Trophoblast cell (in vitro differentiated cells and primary cell): ENCODE results near the gene PTPN7.

Experiments used
- DNase-seq, 2 donors: peaks; one replicate each; pipeline ENCODE4 v3.0.0-alpha.2; 2016
- H2AFZ ChIP-seq: 2 replicates; pipeline ENCODE4 v1.6.1; 2013; ENCODE audit warnings: low read length, moderate library complexity, mild to moderate bottlenecking; ENCODE audit not compliant: insufficient read depth, poor library complexity
- H2AK5ac ChIP-seq: 2 replicates; pipeline ENCODE4 v1.6.1; 2013; ENCODE audit warnings: mild to moderate bottlenecking, low read length
- H2BK120ac ChIP-seq: 2 replicates; pipeline ENCODE4 v1.6.1; 2013; ENCODE audit warnings: low read length, mild to moderate bottlenecking, moderate library complexity; ENCODE audit not compliant: insufficient read depth, poor library complexity
- H2BK12ac ChIP-seq: 2 replicates; pipeline ENCODE4 v1.6.1; 2013; ENCODE audit warnings: mild to moderate bottlenecking, low read length, moderate library complexity
- H2BK5ac ChIP-seq: 2 replicates; pipeline ENCODE4 v1.6.1; 2013; ENCODE audit warnings: low read length, low read depth, moderate library complexity, mild to moderate bottlenecking; ENCODE audit not compliant: poor library complexity
- H3K14ac ChIP-seq: 2 replicates; pipeline ENCODE4 v1.6.1; 2013; ENCODE audit warnings: mild to moderate bottlenecking, low read length
- H3K18ac ChIP-seq: 2 replicates; pipeline ENCODE4 v1.6.1; 2013; ENCODE audit warnings: mild to moderate bottlenecking, low read length
- H3K23ac ChIP-seq: 2 replicates; pipeline ENCODE4 v1.6.1; 2013; ENCODE audit warnings: low read length
- H3K27ac ChIP-seq: 2 replicates; pipeline ENCODE4 v1.5.1; 2013; ENCODE audit warnings: low read depth, mild to moderate bottlenecking, inconsistent platforms, low read length, moderate library complexity
- H3K27me3 ChIP-seq: 2 replicates; pipeline ENCODE4 v1.6.1; 2013; ENCODE audit warnings: inconsistent platforms, mild to moderate bottlenecking, low read length, moderate library complexity; ENCODE audit not compliant: insufficient read depth
- H3K36me3 ChIP-seq, 2 experiments: 1 replicate in 1 of 2; 2 replicates in 1 of 2; pipeline ENCODE4 v1.6.1; 2013; ENCODE audit warnings: low read length in 2 of 2, mild to moderate bottlenecking in 2 of 2, moderate library complexity in 1 of 2; ENCODE audit not compliant: insufficient read depth in 2 of 2, control insufficient read depth in 1 of 2
- H3K4ac ChIP-seq: 2 replicates; pipeline ENCODE4 v1.6.1; 2013; ENCODE audit warnings: low read depth, mild to moderate bottlenecking, low read length, moderate library complexity
- H3K4me1 ChIP-seq, 2 experiments: 1 replicate in 1 of 2; 2 replicates in 1 of 2; pipeline ENCODE4 v1.6.1; 2013; ENCODE audit warnings: low read length in 2 of 2, mild to moderate bottlenecking in 2 of 2, moderate library complexity in 1 of 2; ENCODE audit not compliant: insufficient read depth in 2 of 2, control insufficient read depth in 1 of 2
- H3K4me2 ChIP-seq: 2 replicates; pipeline ENCODE4 v1.6.1; 2013; ENCODE audit warnings: inconsistent platforms, mild to moderate bottlenecking, low read length, moderate library complexity
- H3K4me3 ChIP-seq: 2 replicates; pipeline ENCODE4 v1.5.1; 2013; ENCODE audit warnings: mild to moderate bottlenecking, low read depth, low read length, inconsistent platforms
- H3K79me1 ChIP-seq: one replicate; pipeline ENCODE4 v1.6.1; 2013; ENCODE audit warnings: low read length
- H3K79me2 ChIP-seq: 2 replicates; pipeline ENCODE4 v1.6.1; 2013; ENCODE audit warnings: low read length, mild to moderate bottlenecking; ENCODE audit not compliant: control insufficient read depth, insufficient read depth, poor library complexity
- H3K9ac ChIP-seq: 2 replicates; pipeline ENCODE4 v1.6.1; 2013; ENCODE audit warnings: mild to moderate bottlenecking, low read length
- H3K9me3 ChIP-seq: 2 replicates; pipeline ENCODE4 v1.6.1; 2013; ENCODE audit warnings: low read depth, mild to moderate bottlenecking, control low read depth, inconsistent platforms, low read length; ENCODE audit not compliant: insufficient read depth
- H4K12ac ChIP-seq: 2 replicates; pipeline ENCODE4 v1.6.1; 2013; ENCODE audit warnings: low read depth, mild to moderate bottlenecking, low read length, moderate library complexity
- H4K8ac ChIP-seq: 2 replicates; pipeline ENCODE4 v1.6.1; 2013; ENCODE audit warnings: low read depth, mild to moderate bottlenecking, low read length, moderate library complexity
- H4K91ac ChIP-seq: one replicate; pipeline ENCODE4 v1.6.1; 2013; ENCODE audit warnings: low read depth, mild to moderate bottlenecking, low read length, moderate library complexity
- WGBS: extraction: QIAGEN DNeasy Blood & Tissue Kit; methylation state at CpG from one replicate; pipeline ENCODE4 v1.1.7; 2013; ENCODE audit warnings: missing lambda C conversion rate; ENCODE audit not compliant: insufficient read length, insufficient coverage; ENCODE audit errors: extremely low coverage; 5-methylcytosine and 5-hydroxymethylcytosine counted together

The PTPN7 gene

GRCh38 chr1:202106340-202107254 is 53.8 kb downstream of the PTPN7 start:
- H3K23ac ChIP-seq = no peak overlapping the region
- H3K4me2 ChIP-seq = peak overlapping the region; percentile 34
- H2BK5ac ChIP-seq = peak overlapping the region; percentile 52
- H4K91ac ChIP-seq = peak overlapping the region; percentile 97
- H3K9ac ChIP-seq = no peak overlapping the region
- no CpG with 5 or more reads among the region's 10 CpGs for WGBS
- peaks cover 3% of the 10 kb centered on the region for H3K79me2 ChIP-seq
- peak overlapping the region; percentile 95 for H2BK12ac ChIP-seq
- peak overlapping the region; percentile 67 for H2AFZ ChIP-seq
- no peak overlapping the region for H3K4me3 ChIP-seq
- peak overlapping the region; percentile 87 for H3K18ac ChIP-seq
- H3K4me1 ChIP-seq = peaks cover 14% of the 10 kb centered on the region in 2 experiments
- H2BK120ac ChIP-seq = peak overlapping the region; percentile 87
- peak overlapping the region; percentile 97 for H2AK5ac ChIP-seq
- H3K27me3 ChIP-seq = no peaks in the 10 kb centered on the region
- H3K36me3 ChIP-seq = no peaks in the 10 kb centered on the region
- peak overlapping the region; percentile 68 for H4K8ac ChIP-seq
- DNase-seq = peak; percentile 46 to 59
- H3K79me1 ChIP-seq = peaks cover 15% of the 10 kb centered on the region
- H4K12ac ChIP-seq = no peak overlapping the region
- H3K27ac ChIP-seq = peak overlapping the region; percentile 85
- H3K9me3 ChIP-seq = no peaks in the 10 kb centered on the region
- peak overlapping the region; percentile 70 for H3K4ac ChIP-seq
- peak overlapping the region; percentile 94 for H3K14ac ChIP-seq

- Histone ChIP-seq H4K91ac (peak overlapping the region; percentile 97), H3K79me1 (peaks cover 15% of the 10 kb centered on the region), H2AFZ (peak overlapping the region; percentile 57), H2AK5ac (peak overlapping the region; percentile 97), H3K9me3 (no peaks in the 10 kb centered on the region), H3K14ac (peak overlapping the region; percentile 36), H4K8ac (peak overlapping the region; percentile 72), H3K27me3 (no peaks in the 10 kb centered on the region), H2BK120ac (peak overlapping the region; percentile 87), H3K18ac (no peak overlapping the region), H3K4me3 (no peak overlapping the region), H3K23ac (no peak overlapping the region), H3K9ac (no peak overlapping the region), H3K4me1 (peaks cover 14 to 17% of the 10 kb centered on the region in 2 experiments), H3K36me3 (no peaks in the 10 kb centered on the region), H4K12ac (no peak overlapping the region), H2BK5ac (peak overlapping the region; percentile 81), H3K79me2 (peaks cover 3% of the 10 kb centered on the region), H3K4ac (no peak overlapping the region), H2BK12ac (peak overlapping the region; percentile 95), H3K4me2 (peak overlapping the region; percentile 43), H3K27ac (peak overlapping the region; percentile 85)
- no CpG with 5 or more reads among the region's 10 CpGs for WGBS
- peak; percentile 87 to 89 for DNase-seq
Measured at GRCh38 chr1:202105571-202106339, 54.6 kb downstream of the PTPN7 start.

GRCh38 chr1:202104073-202104472 is 56.3 kb downstream of the PTPN7 start:
- Histone ChIP-seq H3K18ac (no peak overlapping the region), H4K8ac (no peak overlapping the region), H3K4me2 (no peak overlapping the region), H2AK5ac (no peak overlapping the region), H3K4me3 (no peak overlapping the region), H2BK5ac (no peak overlapping the region), H3K14ac (no peak overlapping the region), H3K27me3 (no peaks in the 10 kb centered on the region), H3K4me1 (peaks cover 14 to 17% of the 10 kb centered on the region in 2 experiments), H3K36me3 (no peaks in the 10 kb centered on the region), H4K12ac (no peak overlapping the region), H2BK120ac (no peak overlapping the region), H3K9ac (no peak overlapping the region), H3K79me1 (peaks cover 15% of the 10 kb centered on the region), H3K27ac (no peak overlapping the region), H3K9me3 (no peaks in the 10 kb centered on the region), H4K91ac (peak overlapping the region; percentile 45), H3K23ac (no peak overlapping the region), H2AFZ (no peak overlapping the region), H2BK12ac (peak overlapping the region; percentile 75), H3K4ac (no peak overlapping the region), H3K79me2 (peaks cover 3% of the 10 kb centered on the region)
- no CpG with 5 or more reads among the region's 10 CpGs for WGBS
- no peak for DNase-seq

- Histone ChIP-seq H3K9me3 (no peaks in the 10 kb centered on the region), H3K79me1 (peaks cover 4% of the 10 kb centered on the region), H3K4me3 (no peak overlapping the region), H3K4me1 (peaks cover 4 to 11% of the 10 kb centered on the region in 2 experiments), H4K12ac (no peak overlapping the region), H3K4me2 (no peak overlapping the region), H2BK5ac (no peak overlapping the region), H3K27ac (no peak overlapping the region), H2AK5ac (no peak overlapping the region), H4K91ac (no peak overlapping the region), H3K27me3 (no peaks in the 10 kb centered on the region), H2BK120ac (no peak overlapping the region), H4K8ac (peak overlapping the region; percentile 16), H2AFZ (no peak overlapping the region), H3K23ac (no peak overlapping the region), H3K4ac (no peak overlapping the region), H3K14ac (no peak overlapping the region), H3K9ac (no peak overlapping the region), H3K18ac (no peak overlapping the region), H2BK12ac (no peak overlapping the region), H3K36me3 (no peaks in the 10 kb centered on the region), H3K79me2 (no peaks in the 10 kb centered on the region)
- DNase-seq = no peak
- WGBS = no CpG with 5 or more reads among the region's 4 CpGs
Measured at GRCh38 chr1:202101184-202101583, 59.2 kb downstream of the PTPN7 start.
